Brain microvascular endothelial cell (primary cell): Measurements from ENCODE around the gene ERBB4.

Source experiments
- DNase-seq: peaks from one replicate; pipeline ENCODE4 v3.0.0-alpha.2; 2020
- H3K27ac ChIP-seq: fragments of 250-450 bp; sonication (Bioruptor Pico); 2 replicates; pipeline ENCODE4 v1.5.1; 2020; ENCODE audit warnings: mild to moderate bottlenecking, moderate library complexity
- H3K27me3 ChIP-seq: fragments of 250-450 bp; sonication (Bioruptor Pico); replicated peaks from 2 replicates; pipeline ENCODE4 v1.5.1; 2020; ENCODE audit warnings: mild to moderate bottlenecking
- H3K36me3 ChIP-seq: fragments of 250-450 bp; sonication (Bioruptor Pico); replicated peaks from 2 replicates; pipeline ENCODE4 v1.5.1; 2020; ENCODE audit warnings: mild to moderate bottlenecking
- H3K4me3 ChIP-seq: 2 replicates; pipeline ENCODE4 v1.5.1; 2011; ENCODE audit warnings: low read depth, mild to moderate bottlenecking, control low read depth, low read length, moderate library complexity
- CTCF ChIP-seq: IDR thresholded peaks from 2 replicates; pipeline ENCODE4 v1.5.1; 2011; ENCODE audit warnings: low read depth, mild to moderate bottlenecking, moderate library complexity, low read length, control low read depth, inconsistent platforms; ENCODE audit errors: missing control alignments
- in situ Hi-C: cut with HindIII; loops from 2 replicates; pipeline ENCODE4 v1.10.0; 2017; ENCODE audit warnings: low sequenced_read_pairs, low pct_ligation_motif_present

The ERBB4 gene

GRCh38 chr2:212548455-212548819 lies 9.8 kb upstream of the ERBB4 start:
- no peaks in the 10 kb centered on the region for H3K27me3 ChIP-seq
- peak; percentile 51 for TF ChIP-seq CTCF
- H3K36me3 ChIP-seq = no peaks in the 10 kb centered on the region
- H3K27ac ChIP-seq = no peak overlapping the region
- in situ Hi-C loops = no loop called here
- peak; percentile 56 for DNase-seq
- H3K4me3 ChIP-seq = no peak overlapping the region

- no peak for TF ChIP-seq CTCF
- DNase-seq = no peak
- in situ Hi-C loops = no loop called here
- no peaks in the 10 kb centered on the region for H3K36me3 ChIP-seq
- H3K4me3 ChIP-seq = no peak overlapping the region
- no peaks in the 10 kb centered on the region for H3K27me3 ChIP-seq
- no peak overlapping the region for H3K27ac ChIP-seq
Measured at GRCh38 chr2:212547716-212548454, 9.3 kb upstream of the ERBB4 start.

- H3K4me3 ChIP-seq = no peak overlapping the region
- H3K36me3 ChIP-seq = no peaks in the 10 kb centered on the region
- no peaks in the 10 kb centered on the region for H3K27me3 ChIP-seq
- in situ Hi-C loops = no loop called here
- DNase-seq = no peak
- no peak for TF ChIP-seq CTCF
- no peak overlapping the region for H3K27ac ChIP-seq
Measured at GRCh38 chr2:212546669-212547068, 8.1 kb upstream of the ERBB4 start.

- Histone ChIP-seq H3K27me3 (no peaks in the 10 kb centered on the region), H3K36me3 (no peaks in the 10 kb centered on the region), H3K4me3 (no peak overlapping the region), H3K27ac (no peak overlapping the region)
- in situ Hi-C loops = no loop called here
- DNase-seq = no peak
- TF ChIP-seq CTCF = no peak
Measured at GRCh38 chr2:212540341-212540740, 1.7 kb upstream of the ERBB4 start.

- Histone ChIP-seq H3K4me3 (peak overlapping the region; percentile 65), H3K27me3 (no peaks in the 10 kb centered on the region), H3K36me3 (no peaks in the 10 kb centered on the region), H3K27ac (no peak overlapping the region)
- in situ Hi-C loops = no loop called here
- DNase-seq = no peak
- TF ChIP-seq CTCF = no peak
Measured at GRCh38 chr2:212539072-212539880, 674 bp upstream of the ERBB4 start.
